ENCODE data around the gene TPSB2. TPM values are rescaled to one million over a fixed set of nuclear protein-coding genes. Genes with fewer than 3 reads are reported as not detected.

Gene TPSB2
- total RNA-seq, 1 donor from 2014 or later: not detected

DNA sequence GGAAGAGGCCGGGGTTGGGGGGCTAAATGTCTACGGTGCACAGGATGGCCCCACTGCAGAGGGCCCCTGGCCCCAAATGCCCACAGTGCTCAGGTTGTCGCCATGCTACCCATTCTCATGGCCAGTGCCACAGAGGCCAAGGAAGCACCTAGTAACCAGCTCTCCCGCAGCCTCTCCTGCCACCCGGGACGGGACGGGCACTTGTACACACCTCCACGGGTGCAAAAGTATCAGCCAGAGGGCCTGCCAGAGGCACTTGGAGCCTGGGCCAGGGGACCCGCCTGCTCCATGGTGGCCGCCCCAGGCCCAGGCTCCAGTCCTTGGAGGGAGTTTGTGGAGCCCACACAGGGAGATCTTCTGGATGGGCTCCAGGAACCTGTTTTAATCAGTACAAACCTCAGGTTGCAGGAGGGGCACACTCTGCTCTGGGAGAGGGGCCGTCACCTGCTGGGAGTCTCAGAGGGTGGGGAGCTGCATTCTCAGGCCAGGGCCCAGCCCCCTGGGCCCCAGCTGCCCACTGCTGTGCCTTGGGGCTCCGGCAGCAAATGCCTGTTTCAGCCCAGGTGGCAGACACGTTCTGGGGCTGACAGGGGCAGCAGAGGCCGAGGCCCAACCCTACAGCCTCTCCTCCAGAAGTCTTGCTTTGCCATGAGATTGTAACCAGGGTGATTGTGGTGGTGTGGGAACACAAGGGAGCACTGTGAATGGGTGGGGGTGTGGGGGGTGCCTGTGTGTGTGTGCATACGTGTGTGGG lies 33.8 kb upstream of the TPSB2 start:
- ChIA-PET POLR2A (no interaction called here), CTCF (no interaction called here)
- DNase-seq (no peak), ATAC-seq (ENCODE audit: low read depth) (no peak)
- no peak overlapping the region for H3K4me3 Mint-ChIP-seq
- TF ChIP-seq, protein P1, sequence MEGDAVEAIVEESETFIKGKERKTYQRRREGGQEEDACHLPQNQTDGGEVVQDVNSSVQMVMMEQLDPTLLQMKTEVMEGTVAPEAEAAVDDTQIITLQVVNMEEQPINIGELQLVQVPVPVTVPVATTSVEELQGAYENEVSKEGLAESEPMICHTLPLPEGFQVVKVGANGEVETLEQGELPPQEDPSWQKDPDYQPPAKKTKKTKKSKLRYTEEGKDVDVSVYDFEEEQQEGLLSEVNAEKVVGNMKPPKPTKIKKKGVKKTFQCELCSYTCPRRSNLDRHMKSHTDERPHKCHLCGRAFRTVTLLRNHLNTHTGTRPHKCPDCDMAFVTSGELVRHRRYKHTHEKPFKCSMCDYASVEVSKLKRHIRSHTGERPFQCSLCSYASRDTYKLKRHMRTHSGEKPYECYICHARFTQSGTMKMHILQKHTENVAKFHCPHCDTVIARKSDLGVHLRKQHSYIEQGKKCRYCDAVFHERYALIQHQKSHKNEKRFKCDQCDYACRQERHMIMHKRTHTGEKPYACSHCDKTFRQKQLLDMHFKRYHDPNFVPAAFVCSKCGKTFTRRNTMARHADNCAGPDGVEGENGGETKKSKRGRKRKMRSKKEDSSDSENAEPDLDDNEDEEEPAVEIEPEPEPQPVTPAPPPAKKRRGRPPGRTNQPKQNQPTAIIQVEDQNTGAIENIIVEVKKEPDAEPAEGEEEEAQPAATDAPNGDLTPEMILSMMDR (IDR thresholded peaks at IDR 0.05): no peak
- intact Hi-C loops (cut with micrococcal nuclease): no loop called here
- no peaks in the 10 kb centered on the region for H3K36me3 Mint-ChIP-seq (ENCODE audit: low read depth)
- peaks cover 15% of the 10 kb centered on the region for H3K27me3 Mint-ChIP-seq
- H3K27ac Mint-ChIP-seq: no peak overlapping the region
- H3K9me3 Mint-ChIP-seq: no peaks in the 10 kb centered on the region
- H3K4me1 Mint-ChIP-seq: peaks cover 5% of the 10 kb centered on the region

DNA sequence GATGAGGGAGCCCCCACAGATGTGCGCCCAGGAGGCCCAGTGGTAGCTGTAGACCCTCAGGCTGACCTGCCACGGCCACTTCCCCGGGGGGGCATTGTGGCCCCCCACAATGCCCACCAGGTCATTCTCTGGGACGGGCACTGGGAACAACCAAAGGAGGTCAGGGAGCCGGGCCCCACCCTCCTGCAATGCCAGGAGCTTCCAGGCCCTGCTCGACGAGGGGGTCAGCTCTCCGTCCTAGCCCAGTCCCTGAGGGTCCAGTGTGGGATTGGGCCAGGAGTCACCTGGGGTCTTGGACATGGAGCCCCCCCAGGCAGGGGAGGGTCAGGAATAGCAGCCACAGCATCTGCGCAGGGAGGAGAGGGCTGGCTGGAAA lies 32.9 kb upstream of the TPSB2 start:
- intact Hi-C loops (cut with micrococcal nuclease): no loop called here
- Mint-ChIP-seq H3K27ac (no peak overlapping the region), H3K36me3 (ENCODE audit: low read depth) (no peaks in the 10 kb centered on the region), H3K27me3 (peaks cover 18% of the 10 kb centered on the region), H3K4me3 (no peak overlapping the region), H3K4me1 (peaks cover 5% of the 10 kb centered on the region), H3K9me3 (no peaks in the 10 kb centered on the region)
- ChIA-PET POLR2A (no interaction called here), CTCF (no interaction called here)
- ATAC-seq (ENCODE audit: low read depth): no peak
- TF ChIP-seq, protein P1 (IDR thresholded peaks at IDR 0.05): no peak
- DNase-seq: no peak

DNA sequence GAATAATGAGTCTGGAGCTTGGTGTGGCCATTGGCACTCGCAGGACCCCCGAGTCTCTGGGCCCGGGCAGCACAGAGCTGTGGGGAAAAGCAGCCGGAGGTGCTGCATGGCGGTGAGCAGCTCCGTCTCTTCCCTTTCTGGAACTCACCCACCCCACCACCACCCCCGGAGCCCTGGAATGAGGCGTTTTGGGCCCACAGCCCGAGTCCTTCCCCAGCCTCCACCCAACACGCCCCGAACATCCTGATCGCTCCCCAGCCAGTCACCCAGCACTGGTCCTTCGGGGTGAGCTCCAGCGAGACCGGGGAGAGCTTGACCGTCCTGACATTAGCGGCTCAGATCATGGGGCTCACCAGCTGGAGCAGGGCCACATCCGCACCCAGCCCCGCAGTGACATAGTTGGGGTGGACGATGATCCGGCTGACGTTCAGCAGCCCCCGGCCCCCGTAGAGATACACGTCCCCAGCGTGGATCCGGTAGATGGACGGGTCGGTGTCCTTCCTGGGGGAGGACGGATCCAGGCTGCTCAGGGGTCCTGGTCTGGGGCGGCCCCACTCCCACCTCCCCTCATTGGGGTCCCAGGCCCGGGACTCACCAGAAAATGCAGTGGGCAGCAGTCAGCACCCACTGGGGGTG lies 32.3 kb upstream of the TPSB2 start:
- DNase-seq: no peak
- Mint-ChIP-seq H3K9me3 (no peaks in the 10 kb centered on the region), H3K27me3 (peaks cover 18% of the 10 kb centered on the region), H3K36me3 (ENCODE audit: low read depth) (no peaks in the 10 kb centered on the region), H3K4me3 (no peak overlapping the region), H3K27ac (no peak overlapping the region), H3K4me1 (peaks cover 5% of the 10 kb centered on the region)
- ChIA-PET CTCF (no interaction called here), POLR2A (no interaction called here)
- intact Hi-C loops (cut with micrococcal nuclease): no loop called here
- ATAC-seq (ENCODE audit: low read depth): no peak
- TF ChIP-seq, protein P1 (IDR thresholded peaks at IDR 0.05): no peak

GRCh38 chr16:1261131-1261892 lies 31.3 kb upstream of the TPSB2 start:
- H3K27me3 Mint-ChIP-seq: peaks cover 21% of the 10 kb centered on the region
- CTCF ChIA-PET: no interaction called here
- no peaks in the 10 kb centered on the region for H3K36me3 Mint-ChIP-seq (ENCODE audit: low read depth)

More at GRCh38 chr16:1261131-1261892, 31.3 kb upstream of the TPSB2 start:
- POLR2A ChIA-PET: no interaction called here
- Mint-ChIP-seq H3K9me3 (no peaks in the 10 kb centered on the region), H3K27ac (no peak overlapping the region), H3K4me3 (no peak overlapping the region), H3K4me1 (peaks cover 5% of the 10 kb centered on the region)
- DNase-seq (no peak), ATAC-seq (ENCODE audit: low read depth) (no peak)
- TF ChIP-seq, protein P1 (IDR thresholded peaks at IDR 0.05): no peak
- intact Hi-C loops (cut with micrococcal nuclease): no loop called here

Measured in activated B cell treated with CpG ODN at 0.5 μM for 24 hours (primary cell).